GM10266 (cell line): Measurements from ENCODE around the gene HSPA1A.

Experiments
- DNase-seq: peaks from one replicate; pipeline ENCODE4 v3.0.0; 2012; ENCODE audit errors: extremely low spot score
- TF ChIP-seq, protein P1 (sequence below): IDR thresholded peaks from 2 replicates; pipeline ENCODE4 v1.5.1; 2012; ENCODE audit warnings: mild to moderate bottlenecking, low read depth; ENCODE audit not compliant: control insufficient read depth, insufficient read depth; ENCODE audit errors: missing control alignments

The HSPA1A gene

DNA sequence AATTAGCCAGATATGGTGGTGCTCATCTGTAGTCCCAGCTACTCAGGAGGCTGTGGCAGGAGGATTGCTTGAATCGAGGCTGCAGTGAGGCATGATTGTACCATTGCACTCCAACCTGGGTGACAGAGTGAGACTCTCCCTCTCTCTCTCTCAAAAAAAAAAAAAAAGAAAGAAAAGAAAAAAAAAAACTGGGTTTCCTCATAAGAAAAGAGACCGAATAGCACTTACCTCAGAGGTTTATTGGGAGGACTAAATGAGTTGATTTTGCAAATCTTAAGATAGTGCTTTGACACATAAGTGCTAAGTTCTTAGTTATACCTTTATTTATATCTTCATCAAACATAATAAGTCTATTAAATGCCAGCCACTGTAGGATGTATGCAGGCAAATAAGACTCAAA lies 44.5 kb upstream of the HSPA1A start:
- TF ChIP-seq, protein P1, sequence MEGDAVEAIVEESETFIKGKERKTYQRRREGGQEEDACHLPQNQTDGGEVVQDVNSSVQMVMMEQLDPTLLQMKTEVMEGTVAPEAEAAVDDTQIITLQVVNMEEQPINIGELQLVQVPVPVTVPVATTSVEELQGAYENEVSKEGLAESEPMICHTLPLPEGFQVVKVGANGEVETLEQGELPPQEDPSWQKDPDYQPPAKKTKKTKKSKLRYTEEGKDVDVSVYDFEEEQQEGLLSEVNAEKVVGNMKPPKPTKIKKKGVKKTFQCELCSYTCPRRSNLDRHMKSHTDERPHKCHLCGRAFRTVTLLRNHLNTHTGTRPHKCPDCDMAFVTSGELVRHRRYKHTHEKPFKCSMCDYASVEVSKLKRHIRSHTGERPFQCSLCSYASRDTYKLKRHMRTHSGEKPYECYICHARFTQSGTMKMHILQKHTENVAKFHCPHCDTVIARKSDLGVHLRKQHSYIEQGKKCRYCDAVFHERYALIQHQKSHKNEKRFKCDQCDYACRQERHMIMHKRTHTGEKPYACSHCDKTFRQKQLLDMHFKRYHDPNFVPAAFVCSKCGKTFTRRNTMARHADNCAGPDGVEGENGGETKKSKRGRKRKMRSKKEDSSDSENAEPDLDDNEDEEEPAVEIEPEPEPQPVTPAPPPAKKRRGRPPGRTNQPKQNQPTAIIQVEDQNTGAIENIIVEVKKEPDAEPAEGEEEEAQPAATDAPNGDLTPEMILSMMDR, result no peak
- no peak for DNase-seq

DNA sequence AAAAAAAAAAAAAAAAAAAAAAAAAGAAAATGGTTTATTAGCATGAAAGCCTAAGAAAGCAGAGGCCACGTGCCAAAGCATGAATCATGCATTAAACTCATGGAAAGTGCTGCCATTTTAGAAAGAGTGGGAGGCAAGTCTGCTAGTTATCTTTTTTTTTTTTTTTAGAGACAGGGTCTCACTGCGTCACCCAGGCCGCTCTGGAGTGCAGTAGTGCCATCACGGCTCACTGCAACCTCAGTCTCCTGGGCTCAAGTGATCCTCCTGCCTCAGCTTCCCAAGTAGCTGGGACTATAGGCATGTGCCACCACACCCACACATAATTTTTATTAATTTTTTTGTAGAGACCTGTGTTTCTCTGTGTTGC lies 43.4 kb upstream of the HSPA1A start:
- DNase-seq, result no peak
- TF ChIP-seq, protein P1, result no peak

DNA sequence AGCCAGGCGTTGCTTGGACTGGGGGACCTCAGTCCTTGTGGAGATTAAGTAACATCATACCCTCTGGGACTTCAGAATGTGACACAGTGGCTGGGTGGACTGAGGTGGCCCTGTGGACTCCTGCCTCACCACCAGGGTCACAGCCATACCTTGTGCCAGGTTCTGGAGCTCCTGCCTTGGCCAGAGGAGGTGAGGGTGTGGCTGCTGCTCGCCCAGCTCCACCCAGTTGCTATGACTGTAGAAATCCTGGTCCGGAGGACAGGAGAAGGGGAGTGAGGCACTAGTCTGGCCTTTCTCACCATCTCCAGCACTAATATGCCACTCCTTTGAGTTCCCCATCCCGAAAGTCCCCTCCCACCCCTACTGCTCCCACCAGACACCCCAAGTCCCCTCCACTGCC lies 40.2 kb upstream of the HSPA1A start:
- TF ChIP-seq, protein P1, result no peak
- no peak for DNase-seq

DNA sequence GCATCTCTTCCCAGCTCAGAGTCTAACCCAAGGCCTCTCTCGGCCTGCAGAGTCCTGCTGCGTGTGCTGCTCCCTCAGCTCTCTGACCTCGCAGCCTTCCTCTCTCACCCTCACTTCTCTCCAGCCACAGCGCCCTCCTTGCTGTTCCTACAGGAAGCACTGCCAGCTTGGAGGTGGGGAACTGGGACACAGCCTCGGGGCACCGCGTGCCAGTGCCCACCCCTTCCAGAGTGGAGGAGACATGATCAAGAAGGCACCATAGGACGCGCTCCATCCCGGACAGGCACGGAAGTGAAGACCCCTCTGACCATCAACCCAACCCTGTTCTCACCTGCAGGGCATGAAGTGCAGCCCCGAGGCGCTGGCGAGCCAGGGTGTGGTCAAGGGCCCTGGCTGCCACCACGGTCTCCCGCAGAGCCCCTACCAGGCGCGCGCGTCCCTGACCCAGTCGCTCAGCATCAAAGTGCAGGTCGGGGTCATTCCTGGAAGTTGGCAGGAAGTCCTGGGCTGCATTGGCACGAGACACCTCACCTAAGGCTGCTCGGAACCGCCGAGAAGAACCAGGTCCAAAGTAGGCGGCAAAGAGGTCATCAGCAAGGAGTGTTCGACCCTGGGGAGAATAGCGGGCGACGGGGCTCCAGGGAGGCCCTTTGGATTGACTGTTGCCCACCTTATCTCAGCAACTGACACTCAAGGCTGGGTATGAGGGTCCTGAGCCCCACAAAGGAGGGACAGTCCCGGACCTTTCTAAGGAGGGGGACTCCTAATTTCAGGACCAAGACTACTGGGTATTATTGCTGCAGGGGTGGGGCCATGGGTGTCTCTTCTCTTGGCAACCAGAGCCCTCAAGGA lies 39.5 kb upstream of the HSPA1A start:
- TF ChIP-seq, protein P1, result no peak
- no peak for DNase-seq

DNA sequence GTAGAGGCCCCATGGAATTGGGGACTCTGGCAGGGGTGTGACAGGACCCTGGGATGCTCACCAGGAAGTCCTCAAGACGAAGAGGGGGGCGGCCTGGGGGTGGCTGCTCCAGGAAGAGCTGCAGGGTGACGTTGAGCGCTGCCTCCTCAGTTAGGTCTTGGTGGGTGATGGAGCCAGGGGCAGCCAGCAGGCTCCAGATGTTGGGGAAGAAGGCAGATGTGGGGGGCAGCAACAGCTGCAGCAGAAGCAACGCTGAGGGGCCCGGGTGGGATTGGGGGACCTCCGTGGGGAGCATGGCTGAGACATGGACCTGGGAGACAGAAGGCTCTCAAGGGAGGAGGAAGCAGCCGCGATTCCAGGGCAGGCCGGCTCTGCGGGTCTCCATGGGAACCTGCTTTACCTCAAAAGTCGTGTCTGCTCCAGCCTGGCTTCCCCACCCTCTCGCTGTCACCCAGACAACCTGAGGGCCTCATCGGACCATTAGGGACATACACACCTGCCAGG lies 38.8 kb upstream of the HSPA1A start:
- TF ChIP-seq, protein P1, result no peak
- no peak for DNase-seq

DNA sequence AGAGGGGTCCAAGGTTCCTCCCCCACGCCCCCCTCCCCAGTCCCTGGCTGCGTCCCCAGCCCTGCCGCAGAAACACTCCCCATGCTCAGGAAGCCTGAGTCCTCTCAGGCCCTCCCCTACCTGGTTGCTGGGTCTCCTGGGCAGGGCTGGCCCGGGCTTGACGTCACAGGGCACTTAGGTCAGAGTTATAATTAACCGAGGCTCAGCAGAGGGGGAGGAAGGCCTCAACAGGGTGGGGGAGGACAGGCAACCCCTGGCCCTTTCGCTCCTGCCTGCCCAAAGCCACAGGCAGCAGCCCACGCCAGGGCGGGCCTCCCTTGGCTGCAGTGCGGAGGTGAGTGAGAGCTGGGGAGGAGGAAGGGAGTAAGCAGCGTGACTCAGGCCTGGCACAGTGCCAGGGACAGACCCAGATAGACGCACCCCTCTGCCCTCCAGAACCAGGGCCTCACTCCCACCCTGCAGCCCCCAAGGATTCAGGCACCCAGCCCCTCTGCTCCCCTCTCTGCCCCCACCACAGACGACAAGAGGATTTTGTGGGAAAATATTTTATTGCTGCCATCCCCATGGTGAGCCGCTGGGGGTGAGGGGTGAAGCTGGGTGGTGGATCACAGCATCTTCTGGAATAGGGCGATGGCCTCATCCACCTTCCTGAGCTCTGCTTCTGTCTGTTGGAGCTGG lies 38.2 kb upstream of the HSPA1A start, which contains the start of gene VWA7:
Gene VWA7 (minus strand): TSS at position 340 of the 678 bp plus-strand sequence. CDS start 549 bp downstream, outside the sequence.
- TF ChIP-seq, protein P1, result no peak
- DNase-seq, result peak; percentile 96

DNA sequence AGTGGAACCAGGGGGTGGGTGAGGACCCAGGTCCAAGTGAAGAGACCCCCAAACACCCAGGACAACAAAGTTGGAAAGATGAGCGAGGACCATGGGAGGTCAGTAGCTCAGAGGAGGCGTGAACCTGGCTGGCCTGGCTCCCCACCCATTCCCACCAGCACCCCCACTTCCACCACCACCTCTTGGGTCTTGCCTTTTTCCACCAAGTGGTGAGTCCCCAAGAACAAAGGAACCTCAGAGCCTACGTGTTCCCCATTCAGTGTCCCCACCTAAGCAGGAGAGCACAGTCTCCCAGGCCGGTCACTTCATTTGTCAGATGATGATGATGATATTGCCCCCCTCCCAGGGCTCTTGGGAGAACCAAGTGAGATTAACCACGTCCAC lies 37.7 kb upstream of the HSPA1A start:
- TF ChIP-seq, protein P1, result no peak
- no peak for DNase-seq
